PC-3 (cell line): ENCODE results near the gene MYO5C.

ENCODE experiments used
- CTCF ChIP-seq: fragments of 300-600 bp; sonication (generic); conservative IDR thresholded peaks from 2 replicates; pipeline ENCODE4 v1.5.1; 2017; ENCODE audit warnings: antibody characterized with exemption, low read depth, mild to moderate bottlenecking, low read length
- EZH2 ChIP-seq: fragments of 300-600 bp; sonication (generic); IDR thresholded peaks from one replicate; pipeline ENCODE4 v1.6.1; 2017; ENCODE audit warnings: antibody characterized with exemption, mild to moderate bottlenecking, low read length; ENCODE audit not compliant: unreplicated experiment
- EZH2phosphoT487 ChIP-seq: fragments of 300-600 bp; sonication (generic); IDR thresholded peaks from 2 replicates; pipeline ENCODE4 v1.6.1; 2018; ENCODE audit warnings: mild to moderate bottlenecking, antibody characterized with exemption, low read length, borderline replicate concordance

- TF ChIP-seq CTCF (no peak), EZH2 (no peak), EZH2phosphoT487 (no peak)
Observed at GRCh38 chr15:52334491-52335160, 39.0 kb upstream of the MYO5C start.
